Measurements from ENCODE around the gene CEP20. TPM values are rescaled to one million over a fixed set of nuclear protein-coding genes. Genes with fewer than 3 reads are reported as not detected.

Gene CEP20
- polyA plus RNA-seq, 1 of the 3 experiments (the other 2 are of a cell fraction): 14.8 TPM

DNA sequence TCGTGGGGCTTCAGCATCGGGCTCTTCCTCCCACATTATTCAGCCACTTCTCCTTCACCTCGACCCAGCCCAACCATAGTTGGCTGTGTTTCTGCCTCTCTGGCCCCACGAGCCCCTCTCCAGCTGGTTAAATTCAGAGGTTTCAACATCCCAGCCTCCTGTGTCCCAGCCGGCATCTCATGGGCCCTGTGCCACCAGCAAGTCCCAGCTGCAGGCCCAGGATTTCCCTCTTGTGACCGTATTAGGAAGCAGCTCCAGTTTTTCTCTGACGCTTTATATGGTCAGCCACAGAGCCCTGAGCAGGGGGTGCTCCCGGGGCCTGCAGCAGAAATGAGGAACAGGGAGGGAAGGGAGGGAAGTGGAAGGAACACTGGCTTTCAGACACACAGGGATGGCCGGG, 58.9 kb downstream of the CEP20 start (continued):
- no peak for TF ChIP-seq ZBTB33 (IDR thresholded peaks at IDR 0.05; ENCODE audit: borderline replicate concordance, low read depth)

- H3K9me3 ChIP-seq: no peaks in the 10 kb centered on the region
- no peak for TF ChIP-seq EZH2phosphoT487 (IDR thresholded peaks at IDR 0.05; ENCODE audit: borderline replicate concordance, low read depth)
- TF ChIP-seq NRF1 (IDR thresholded peaks at IDR 0.05; ENCODE audit: low read depth, low read length): no peak
- no peak for TF ChIP-seq ELF1 (IDR thresholded peaks at IDR 0.05)
- TF ChIP-seq FOXJ3 (CRISPR knock-in tag; IDR thresholded peaks at IDR 0.05): no peak
- TF ChIP-seq GATA2 (CRISPR knock-in tag; IDR thresholded peaks at IDR 0.05): no peak
- TF ChIP-seq TAF1 (IDR thresholded peaks at IDR 0.05; ENCODE audit: borderline replicate concordance, low read depth, low read length): no peak
- TF ChIP-seq SIN3A (IDR thresholded peaks at IDR 0.05; ENCODE audit: borderline replicate concordance, low read depth, low read length): no peak
- no peak for TF ChIP-seq FOSL2 (IDR thresholded peaks at IDR 0.05; ENCODE audit: borderline replicate concordance, low read depth)
- TF ChIP-seq EP300 (IDR thresholded peaks at IDR 0.05; ENCODE audit: borderline replicate concordance in 1 of 2, low read depth in 1 of 2, low read length in 1 of 2): no peak
Observed at GRCh38 chr16:15827709-15828343, 60.6 kb downstream of the CEP20 start.

DNA sequence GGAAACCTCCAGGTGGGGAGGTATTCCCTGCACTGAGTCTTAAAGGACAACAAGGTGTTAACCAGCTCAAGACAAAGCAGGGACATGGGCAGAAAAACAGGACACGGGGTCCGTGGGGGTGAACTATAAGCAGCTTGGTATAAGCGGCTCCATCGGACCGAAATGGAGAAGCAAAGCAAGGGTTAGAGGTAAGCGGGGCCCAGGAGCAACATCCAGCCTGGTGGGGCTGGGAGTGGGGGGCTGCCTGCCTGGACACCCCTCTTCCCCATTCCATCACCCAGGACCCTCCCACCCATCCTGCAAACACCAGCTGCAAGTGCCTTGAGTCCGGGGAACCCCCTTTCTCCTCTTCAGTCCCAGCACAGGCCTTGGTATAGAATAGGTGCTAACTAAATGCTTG, 61.1 kb downstream of the CEP20 start:
- no peak overlapping the region for H3K4me3 ChIP-seq (ENCODE audit: low read depth in 2 of 2, low read length in 1 of 2)
- POLR2A ChIA-PET: no interaction called here
- no peaks in the 10 kb centered on the region for H3K79me2 ChIP-seq (ENCODE audit: insufficient read depth)
- no peaks in the 10 kb centered on the region for H3F3A ChIP-seq (replicated peaks; ENCODE audit: insufficient read depth)
- H3K27me3 ChIP-seq (ENCODE audit: insufficient read depth): no peaks in the 10 kb centered on the region; the same call in 1 of the 2 replicates
- H4K20me1 ChIP-seq (ENCODE audit: insufficient read depth): no peaks in the 10 kb centered on the region
- WGBS (ENCODE audit: low lambda C conversion rate): 74% methylated on average over 7 of the region's 7 CpGs
- no peaks in the 10 kb centered on the region for H3K36me3 ChIP-seq (replicated peaks in 1 of 2; ENCODE audit: control insufficient read depth in 1 of 2, insufficient read depth in 2 of 2, low read length in 1 of 2)
- H3K4me1 ChIP-seq (ENCODE audit: control insufficient read depth in 1 of 2, insufficient read depth in 2 of 2, low read depth in 1 of 2, low read length in 1 of 2): no peaks in the 10 kb centered on the region
- H3K9me3 ChIP-seq: no peaks in the 10 kb centered on the region
- H3K9me2 ChIP-seq: no peaks in the 10 kb centered on the region
- no peak overlapping the region for H3K27ac ChIP-seq (ENCODE audit: low read depth in 2 of 2, low read length in 1 of 2)
- H3K4me2 ChIP-seq: no peak overlapping the region
- DNase-seq: no peak
- H3K9ac ChIP-seq: no peak overlapping the region
- CTCF ChIA-PET: interaction anchor here (1.0 to 2.1 kb wide), 3 partner anchors 47 to 286 kb away, joined by 3 to 6 read pairs (median 3); no protein-coding TSS in a partner anchor
- H2AFZ ChIP-seq (ENCODE audit: low read depth): no peak overlapping the region
- TF ChIP-seq RXRA (IDR thresholded peaks at IDR 0.05; ENCODE audit: borderline replicate concordance, low read depth): no peak
- TF ChIP-seq ELF1 (IDR thresholded peaks at IDR 0.05): no peak
- no peak for TF ChIP-seq MXI1 (IDR thresholded peaks at IDR 0.05; ENCODE audit: low read depth, low read length)
- TF ChIP-seq TEAD4 (IDR thresholded peaks at IDR 0.05; ENCODE audit: borderline replicate concordance, insufficient read depth): no peak
- no peak for TF ChIP-seq RAD21 (IDR thresholded peaks at IDR 0.05; ENCODE audit: low read length)
- TF ChIP-seq, protein P1, sequence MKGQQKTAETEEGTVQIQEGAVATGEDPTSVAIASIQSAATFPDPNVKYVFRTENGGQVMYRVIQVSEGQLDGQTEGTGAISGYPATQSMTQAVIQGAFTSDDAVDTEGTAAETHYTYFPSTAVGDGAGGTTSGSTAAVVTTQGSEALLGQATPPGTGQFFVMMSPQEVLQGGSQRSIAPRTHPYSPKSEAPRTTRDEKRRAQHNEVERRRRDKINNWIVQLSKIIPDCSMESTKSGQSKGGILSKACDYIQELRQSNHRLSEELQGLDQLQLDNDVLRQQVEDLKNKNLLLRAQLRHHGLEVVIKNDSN (IDR thresholded peaks at IDR 0.05; ENCODE audit: borderline replicate concordance, low read depth): no peak
- no peak for TF ChIP-seq TAF1 (IDR thresholded peaks at IDR 0.05; ENCODE audit: borderline replicate concordance, low read depth, low read length)
- TF ChIP-seq GABPA (IDR thresholded peaks at IDR 0.05; ENCODE audit: low read depth): no peak
- no peak for TF ChIP-seq NFIC (IDR thresholded peaks at IDR 0.05; ENCODE audit: borderline replicate concordance)
- TF ChIP-seq MAX (IDR thresholded peaks at IDR 0.05; ENCODE audit: low read depth): no peak
- no peak for TF ChIP-seq EP300 (IDR thresholded peaks at IDR 0.05; ENCODE audit: borderline replicate concordance in 1 of 2, low read depth in 1 of 2, low read length in 1 of 2)
- TF ChIP-seq, protein P2, sequence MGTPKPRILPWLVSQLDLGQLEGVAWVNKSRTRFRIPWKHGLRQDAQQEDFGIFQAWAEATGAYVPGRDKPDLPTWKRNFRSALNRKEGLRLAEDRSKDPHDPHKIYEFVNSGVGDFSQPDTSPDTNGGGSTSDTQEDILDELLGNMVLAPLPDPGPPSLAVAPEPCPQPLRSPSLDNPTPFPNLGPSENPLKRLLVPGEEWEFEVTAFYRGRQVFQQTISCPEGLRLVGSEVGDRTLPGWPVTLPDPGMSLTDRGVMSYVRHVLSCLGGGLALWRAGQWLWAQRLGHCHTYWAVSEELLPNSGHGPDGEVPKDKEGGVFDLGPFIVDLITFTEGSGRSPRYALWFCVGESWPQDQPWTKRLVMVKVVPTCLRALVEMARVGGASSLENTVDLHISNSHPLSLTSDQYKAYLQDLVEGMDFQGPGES (IDR thresholded peaks at IDR 0.05; ENCODE audit: low read depth, low read length): no peak

More at GRCh38 chr16:15827709-15828343, 60.6 kb downstream of the CEP20 start:
- DNase-seq: no peak
- Histone ChIP-seq H3K36me3 (replicated peaks in 1 of 2; ENCODE audit: control insufficient read depth in 1 of 2, insufficient read depth in 2 of 2, low read length in 1 of 2) (no peaks in the 10 kb centered on the region), H3K27me3 (ENCODE audit: insufficient read depth) (peaks cover 3% of the 10 kb centered on the region; the same call in 1 of the 2 replicates), H3K9me2 (no peaks in the 10 kb centered on the region), H3K9ac (no peak overlapping the region), H4K20me1 (ENCODE audit: insufficient read depth) (no peaks in the 10 kb centered on the region), H3K27ac (ENCODE audit: low read depth in 2 of 2, low read length in 1 of 2) (no peak overlapping the region), H3K4me1 (ENCODE audit: control insufficient read depth in 1 of 2, insufficient read depth in 2 of 2, low read depth in 1 of 2, low read length in 1 of 2) (no peaks in the 10 kb centered on the region), H3K79me2 (ENCODE audit: insufficient read depth) (no peaks in the 10 kb centered on the region), H3K4me3 (ENCODE audit: low read depth in 2 of 2, low read length in 1 of 2) (no peak overlapping the region), H2AFZ (ENCODE audit: low read depth) (no peak overlapping the region), H3F3A (replicated peaks; ENCODE audit: insufficient read depth) (no peaks in the 10 kb centered on the region), H3K4me2 (no peak overlapping the region)
- 66% methylated on average over 8 of the region's 11 CpGs for WGBS (ENCODE audit: low lambda C conversion rate)
- ChIA-PET POLR2A (no interaction called here), CTCF (interaction anchor here (1.0 to 2.1 kb wide), 3 partner anchors 47 to 285 kb away, joined by 3 to 6 read pairs (median 3); no protein-coding TSS in a partner anchor)
